ENCODE data around the gene GPC5. TPM values are rescaled to one million over a fixed set of nuclear protein-coding genes. Genes with fewer than 3 reads are reported as not detected.

The GPC5 gene
- total RNA-seq, 1 experiment from 2014 or later = 0.26 TPM

DNA sequence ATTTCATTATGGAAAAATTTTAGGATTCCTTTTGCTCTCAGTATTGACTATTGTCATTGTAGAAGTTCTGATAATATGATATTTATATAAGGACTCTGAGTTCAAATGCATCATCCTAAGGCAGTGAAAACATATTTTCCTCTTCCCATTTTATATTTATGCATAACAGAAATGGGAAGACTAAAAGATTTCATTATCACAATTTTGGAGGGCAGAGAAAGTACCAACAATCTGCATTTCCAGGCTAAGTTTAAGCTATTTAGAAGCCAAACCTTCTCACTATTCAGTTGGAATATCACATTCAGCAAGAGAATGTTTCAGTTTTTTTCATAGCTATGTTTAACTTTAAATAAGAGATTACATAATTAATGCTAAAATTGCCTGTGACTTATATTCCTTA lies 1269.7 kb downstream of the GPC5 start:
- intact Hi-C loops (cut with micrococcal nuclease; ENCODE audit: unreplicated experiment) (no loop called here), in situ Hi-C loops (cut with HindIII; ENCODE audit: low pct_unique_long_range_greater_than_20kb, low sequenced_read_pairs) (no loop called here)
- Histone ChIP-seq H3K27ac (ENCODE audit: low read length) (no peak overlapping the region), H3K4me1 (ENCODE audit: control insufficient read depth, insufficient read depth, low read length) (no peaks in the 10 kb centered on the region), H3K9me3 (ENCODE audit: control insufficient read depth, insufficient read depth, low read depth, low read length) (no peaks in the 10 kb centered on the region), H3K4me3 (ENCODE audit: low read depth in 2 of 2, low read length in 2 of 2) (no peak overlapping the region), H3K27me3 (ENCODE audit: control insufficient read depth, insufficient read depth, low read length) (no peaks in the 10 kb centered on the region), H3K36me3 (ENCODE audit: control insufficient read depth, insufficient read depth, low read length) (no peaks in the 10 kb centered on the region)
- DNase-seq (ENCODE audit: low read depth, low spot score) = no peak
- BruUV-seq (replicated peaks) = no TSS peak
- ChIA-PET CTCF (no interaction called here), POLR2A (no interaction called here)
- TF ChIP-seq, protein P1, sequence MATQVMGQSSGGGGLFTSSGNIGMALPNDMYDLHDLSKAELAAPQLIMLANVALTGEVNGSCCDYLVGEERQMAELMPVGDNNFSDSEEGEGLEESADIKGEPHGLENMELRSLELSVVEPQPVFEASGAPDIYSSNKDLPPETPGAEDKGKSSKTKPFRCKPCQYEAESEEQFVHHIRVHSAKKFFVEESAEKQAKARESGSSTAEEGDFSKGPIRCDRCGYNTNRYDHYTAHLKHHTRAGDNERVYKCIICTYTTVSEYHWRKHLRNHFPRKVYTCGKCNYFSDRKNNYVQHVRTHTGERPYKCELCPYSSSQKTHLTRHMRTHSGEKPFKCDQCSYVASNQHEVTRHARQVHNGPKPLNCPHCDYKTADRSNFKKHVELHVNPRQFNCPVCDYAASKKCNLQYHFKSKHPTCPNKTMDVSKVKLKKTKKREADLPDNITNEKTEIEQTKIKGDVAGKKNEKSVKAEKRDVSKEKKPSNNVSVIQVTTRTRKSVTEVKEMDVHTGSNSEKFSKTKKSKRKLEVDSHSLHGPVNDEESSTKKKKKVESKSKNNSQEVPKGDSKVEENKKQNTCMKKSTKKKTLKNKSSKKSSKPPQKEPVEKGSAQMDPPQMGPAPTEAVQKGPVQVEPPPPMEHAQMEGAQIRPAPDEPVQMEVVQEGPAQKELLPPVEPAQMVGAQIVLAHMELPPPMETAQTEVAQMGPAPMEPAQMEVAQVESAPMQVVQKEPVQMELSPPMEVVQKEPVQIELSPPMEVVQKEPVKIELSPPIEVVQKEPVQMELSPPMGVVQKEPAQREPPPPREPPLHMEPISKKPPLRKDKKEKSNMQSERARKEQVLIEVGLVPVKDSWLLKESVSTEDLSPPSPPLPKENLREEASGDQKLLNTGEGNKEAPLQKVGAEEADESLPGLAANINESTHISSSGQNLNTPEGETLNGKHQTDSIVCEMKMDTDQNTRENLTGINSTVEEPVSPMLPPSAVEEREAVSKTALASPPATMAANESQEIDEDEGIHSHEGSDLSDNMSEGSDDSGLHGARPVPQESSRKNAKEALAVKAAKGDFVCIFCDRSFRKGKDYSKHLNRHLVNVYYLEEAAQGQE (IDR thresholded peaks at IDR 0.05; ENCODE audit: insufficient read depth in 1 of 2, low read depth in 2 of 2, low read length in 1 of 2) = no peak
- no peak for ATAC-seq

DNA sequence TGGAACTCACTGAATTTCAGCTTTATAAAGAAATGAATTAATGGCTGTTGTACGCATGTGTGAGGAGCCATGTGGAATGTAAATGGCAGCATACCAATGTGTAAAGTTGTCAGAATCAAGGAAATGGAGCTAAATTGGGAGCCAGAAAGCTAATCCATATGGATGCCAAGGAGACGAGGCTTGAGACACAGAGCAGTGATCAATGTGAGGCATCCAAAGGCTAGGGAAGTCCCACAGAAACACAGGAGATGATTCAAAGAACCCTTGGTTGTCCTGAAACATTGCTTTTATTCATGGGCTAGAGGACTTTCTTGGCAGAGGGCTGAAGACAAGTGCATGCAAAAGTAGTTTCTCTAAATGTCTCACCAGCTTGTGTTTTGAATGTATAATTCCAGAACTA lies 1271.7 kb downstream of the GPC5 start:
- intact Hi-C loops (cut with micrococcal nuclease; ENCODE audit: unreplicated experiment) (no loop called here), in situ Hi-C loops (cut with HindIII; ENCODE audit: low pct_unique_long_range_greater_than_20kb, low sequenced_read_pairs) (no loop called here)
- CTCF ChIA-PET = no interaction called here

More for the DNA sequence above, 1271.7 kb downstream of the GPC5 start:
- ATAC-seq = no peak
- no peaks in the 10 kb centered on the region for H3K9me3 ChIP-seq (ENCODE audit: control insufficient read depth, insufficient read depth, low read depth, low read length)
- no peaks in the 10 kb centered on the region for H3K36me3 ChIP-seq (ENCODE audit: control insufficient read depth, insufficient read depth, low read length)
- H3K4me1 ChIP-seq (ENCODE audit: control insufficient read depth, insufficient read depth, low read length) = no peaks in the 10 kb centered on the region
- DNase-seq (ENCODE audit: low read depth, low spot score) = no peak
- no TSS peak for BruUV-seq (replicated peaks)
- POLR2A ChIA-PET = no interaction called here
- H3K27ac ChIP-seq (ENCODE audit: low read length) = no peak overlapping the region
- H3K27me3 ChIP-seq (ENCODE audit: control insufficient read depth, insufficient read depth, low read length) = no peaks in the 10 kb centered on the region
- TF ChIP-seq, protein P1 (IDR thresholded peaks at IDR 0.05; ENCODE audit: insufficient read depth in 1 of 2, low read depth in 2 of 2, low read length in 1 of 2) = no peak
- TF ChIP-seq SIN3A (IDR thresholded peaks at IDR 0.05; ENCODE audit: borderline replicate concordance, insufficient read depth, low read depth, low read length) (no peak), TCF7L2 (IDR thresholded peaks at IDR 0.05; ENCODE audit: low read depth, low read length) (no peak), POLR2AphosphoS5 (IDR thresholded peaks at IDR 0.05; ENCODE audit: low read depth, low read length) (no peak)
- TF ChIP-seq, protein P2, sequence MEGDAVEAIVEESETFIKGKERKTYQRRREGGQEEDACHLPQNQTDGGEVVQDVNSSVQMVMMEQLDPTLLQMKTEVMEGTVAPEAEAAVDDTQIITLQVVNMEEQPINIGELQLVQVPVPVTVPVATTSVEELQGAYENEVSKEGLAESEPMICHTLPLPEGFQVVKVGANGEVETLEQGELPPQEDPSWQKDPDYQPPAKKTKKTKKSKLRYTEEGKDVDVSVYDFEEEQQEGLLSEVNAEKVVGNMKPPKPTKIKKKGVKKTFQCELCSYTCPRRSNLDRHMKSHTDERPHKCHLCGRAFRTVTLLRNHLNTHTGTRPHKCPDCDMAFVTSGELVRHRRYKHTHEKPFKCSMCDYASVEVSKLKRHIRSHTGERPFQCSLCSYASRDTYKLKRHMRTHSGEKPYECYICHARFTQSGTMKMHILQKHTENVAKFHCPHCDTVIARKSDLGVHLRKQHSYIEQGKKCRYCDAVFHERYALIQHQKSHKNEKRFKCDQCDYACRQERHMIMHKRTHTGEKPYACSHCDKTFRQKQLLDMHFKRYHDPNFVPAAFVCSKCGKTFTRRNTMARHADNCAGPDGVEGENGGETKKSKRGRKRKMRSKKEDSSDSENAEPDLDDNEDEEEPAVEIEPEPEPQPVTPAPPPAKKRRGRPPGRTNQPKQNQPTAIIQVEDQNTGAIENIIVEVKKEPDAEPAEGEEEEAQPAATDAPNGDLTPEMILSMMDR (IDR thresholded peaks at IDR 0.05) = no peak
- no peak overlapping the region for H3K4me3 ChIP-seq (ENCODE audit: low read depth in 2 of 2, low read length in 2 of 2)
